A549 treated with ZK216348 at 1 μM for 4 hours (cell line): ENCODE measurements around the gene LRRC42. TPM values are rescaled to one million over a fixed set of nuclear protein-coding genes. Genes with fewer than 3 reads are reported as not detected.

Source experiments
- total RNA-seq: library from RNA; stranded (reverse); fragments of 200-300 nt; extraction: Qiagen RNA extraction; gene quantifications from 5 replicates; pipeline ENCODE4 v1.2.3, GENCODE V29; 2022; ENCODE audit warnings: low read depth

The LRRC42 gene, protein sequence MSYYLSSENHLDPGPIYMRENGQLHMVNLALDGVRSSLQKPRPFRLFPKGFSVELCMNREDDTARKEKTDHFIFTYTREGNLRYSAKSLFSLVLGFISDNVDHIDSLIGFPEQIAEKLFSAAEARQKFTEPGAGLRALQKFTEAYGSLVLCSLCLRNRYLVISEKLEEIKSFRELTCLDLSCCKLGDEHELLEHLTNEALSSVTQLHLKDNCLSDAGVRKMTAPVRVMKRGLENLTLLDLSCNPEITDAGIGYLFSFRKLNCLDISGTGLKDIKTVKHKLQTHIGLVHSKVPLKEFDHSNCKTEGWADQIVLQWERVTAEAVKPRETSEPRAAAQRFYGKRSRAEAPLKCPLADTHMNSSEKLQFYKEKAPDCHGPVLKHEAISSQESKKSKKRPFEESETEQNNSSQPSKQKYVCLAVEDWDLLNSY
- 24.6 to 27.6 TPM (median 25.3 TPM) in 5 replicates for total RNA-seq

DNA sequence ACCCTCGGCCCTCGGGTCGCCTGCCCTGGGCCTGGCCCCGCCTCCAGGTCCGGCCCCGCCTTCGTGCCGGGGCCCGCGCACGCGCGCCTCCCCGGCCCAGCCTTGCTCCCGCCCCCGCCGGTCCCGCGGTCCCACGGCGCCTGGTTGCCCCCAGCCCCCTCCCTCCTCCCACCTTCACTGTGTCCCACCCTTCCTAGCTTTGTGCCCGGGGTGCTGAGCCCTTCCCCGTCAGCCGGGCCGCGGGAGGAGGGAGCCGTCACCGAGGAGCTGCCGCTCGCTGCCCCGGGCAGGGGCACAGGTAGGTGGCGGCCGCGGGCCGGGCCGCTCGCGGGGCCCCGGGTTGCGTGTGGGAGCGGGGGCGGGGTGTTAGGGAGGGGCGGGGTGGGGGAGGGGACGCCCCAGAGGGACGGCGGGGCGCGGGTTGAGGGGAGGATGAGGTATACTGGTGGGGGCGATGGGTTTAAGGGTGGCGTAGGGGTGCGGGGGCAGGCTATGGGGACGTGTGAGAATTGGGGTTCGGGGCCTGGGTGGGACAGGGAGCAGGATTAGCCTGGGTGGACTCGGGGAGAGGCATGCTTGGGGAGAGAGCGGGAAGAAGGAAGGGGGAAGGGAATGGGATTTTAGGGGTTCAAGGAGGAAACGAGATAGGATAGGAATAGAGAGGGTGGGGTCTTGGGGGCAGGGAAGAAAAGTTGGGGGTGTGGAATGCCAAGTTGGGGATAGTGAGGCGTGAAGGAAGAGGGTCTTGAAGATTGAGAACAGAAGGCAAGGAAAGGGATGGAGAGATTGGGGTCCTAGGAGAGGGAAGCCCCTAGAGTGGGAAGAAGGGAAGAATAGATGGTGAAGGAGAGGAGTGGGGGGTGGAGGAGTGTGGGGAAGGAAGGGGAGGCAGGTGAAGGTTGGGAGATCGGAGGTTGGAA, at the start of gene LRRC42:
Gene LRRC42, plus strand, starts transcription at position 99 of the 920 bp plus-strand sequence. CDS start 5,650 bp downstream, outside the sequence.

DNA sequence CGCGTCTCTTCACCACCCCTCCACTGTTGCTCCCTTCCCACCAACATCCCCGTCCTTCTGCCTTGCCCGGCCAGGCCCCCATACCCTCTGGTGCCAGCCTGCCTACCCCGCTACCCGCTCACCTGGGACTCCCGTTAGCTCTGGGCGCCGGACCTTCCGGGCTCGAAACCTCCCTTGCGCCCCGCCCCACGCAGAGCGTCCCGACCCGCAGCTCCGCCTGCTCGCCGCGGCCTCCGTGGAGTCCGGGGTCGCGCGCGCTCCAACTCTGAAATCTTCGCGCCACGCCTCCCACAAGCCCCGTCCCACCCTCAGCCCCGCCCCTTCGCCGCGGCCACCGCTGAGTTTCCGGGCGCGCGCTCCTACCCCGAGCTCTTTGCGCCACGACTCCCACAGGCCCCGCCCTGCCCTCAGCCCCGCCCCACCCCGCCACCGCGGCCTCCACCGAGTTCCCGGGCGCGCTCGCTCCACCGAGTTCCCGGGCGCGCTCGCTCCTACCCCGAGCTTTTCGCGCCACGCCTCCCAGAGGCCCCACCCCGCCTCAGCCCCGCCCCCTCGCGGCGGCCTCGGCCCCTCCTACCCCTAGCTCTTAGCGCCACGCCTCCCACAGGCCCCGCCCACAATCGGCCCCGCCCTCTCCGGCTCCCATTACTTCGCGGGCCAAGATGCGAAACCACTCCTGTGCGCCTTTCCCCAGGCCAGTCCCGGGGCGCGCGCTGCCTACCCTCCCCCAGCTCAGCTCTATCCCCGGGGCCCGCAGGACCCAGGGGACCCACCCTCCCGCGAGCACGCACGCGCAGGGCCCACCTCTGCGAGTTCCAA, 508 bp upstream of the LRRC42 start, which contains the start of gene IFT25:
Gene IFT25, minus strand, starts transcription at position 267 of the 819 bp plus-strand sequence. CDS start 5,617 bp downstream, outside the sequence.

Other genes starting within 250 kb of the LRRC42 start
- 0.08 TPM in 1 of 5 replicates, not detected in the others for gene GLIS1, start 207.2 kb upstream of the LRRC42 start, total RNA-seq
- 15.7 to 26.0 TPM (median 22.0 TPM) in 5 replicates for gene NDC1, start 108.1 kb upstream of the LRRC42 start, total RNA-seq
- gene YIPF1, start 56.6 kb upstream of the LRRC42 start, total RNA-seq: 13.3 to 15.6 TPM (median 14.3 TPM) in 5 replicates
- not detected in 5 replicates for gene DIO1, start 52.2 kb upstream of the LRRC42 start, total RNA-seq
- 23.1 to 49.2 TPM (median 29.2 TPM) in 5 replicates for gene IFT25, start 651 bp upstream of the LRRC42 start, total RNA-seq
- not detected in 5 replicates for gene LDLRAD1, start 71.8 kb downstream of the LRRC42 start, total RNA-seq
- gene TMEM59, start 106.9 kb downstream of the LRRC42 start, total RNA-seq: 110 to 137 TPM (median 118 TPM) in 5 replicates
- 1.8 to 3.3 TPM (median 2.4 TPM) in 5 replicates for gene TCEANC2, start 107.3 kb downstream of the LRRC42 start, total RNA-seq
- not detected in 5 replicates for gene CDCP2, start 206.7 kb downstream of the LRRC42 start, total RNA-seq